Prostate gland (tissue), 2 donors: ENCODE data around the gene KRT14. TPM values are rescaled to one million over a fixed set of nuclear protein-coding genes. Genes with fewer than 3 reads are reported as not detected.

Experiments used
- DNase-seq: peaks from one replicate; pipeline ENCODE4 v3.0.0-alpha.2; 2019; ENCODE audit warnings: low spot score
- H3K27ac ChIP-seq, 2 donors: fragments of 200-600 bp; sonication (generic); 2 replicates each; pipeline ENCODE4 v1.5.1; 2017 to 2019
- H3K27me3 ChIP-seq: fragments of 200-600 bp; sonication (generic); replicated peaks from 2 replicates; pipeline ENCODE4 v1.5.1; 2019; ENCODE audit not compliant: insufficient read depth
- H3K36me3 ChIP-seq, 2 donors: fragments of 200-600 bp; sonication (generic); 1 replicate in 1 of 2; 2 replicates in 1 of 2; pipeline versions ENCODE4 v1.5.1 to v1.8.1; 2017 to 2019
- H3K4me1 ChIP-seq: fragments of 200-600 bp; sonication (generic); replicated peaks from 2 replicates; pipeline ENCODE4 v1.5.1; 2019
- H3K4me3 ChIP-seq, 2 donors: fragments of 200-600 bp; sonication (generic); 2 replicates each; pipeline ENCODE4 v1.5.1; 2017 to 2019
- H3K9me3 ChIP-seq: fragments of 200-600 bp; sonication (generic); 2 replicates; pipeline ENCODE4 v1.5.1; 2017
- POLR2A ChIP-seq: fragments of 450-650 bp; IDR thresholded peaks from one replicate; pipeline ENCODE4 v1.6.1; 2016; ENCODE audit warnings: antibody characterized with exemption, mild to moderate bottlenecking
- POLR2AphosphoS5 ChIP-seq: sonication (generic); formaldehyde crosslinking; IDR thresholded peaks from one replicate; pipeline ENCODE4 v1.6.1; 2017; ENCODE audit warnings: antibody characterized with exemption
- WGBS: methylation state at CpG from one replicate; pipeline ENCODE4 v1.1.5; 2018; 5-methylcytosine and 5-hydroxymethylcytosine counted together
- intact Hi-C: fragments of 100-400 bp; cut with DNase I; formaldehyde crosslinking; loops from one replicate; pipeline ENCODE4 v1.14.2; 2022
- total RNA-seq, 2 donors: library from RNA; depleted of rRNA; stranded (reverse); fragments of >200 nt; gene quantifications; one replicate each; pipeline ENCODE4 v1.1.0, GENCODE V29; 2016
- TF ChIP-seq, protein P1 (sequence below), 4 experiments: fragments of 200-600 bp in 2 of 4; fragments of 450-650 bp in 2 of 4; sonication (generic) in 2 of 4; IDR thresholded peaks; 1 replicate in 3 of 4; 2 replicates in 1 of 4; pipeline ENCODE4 v1.5.1; 2016 to 2019; ENCODE audit warnings: antibody characterized with exemption in 4 of 4, mild to moderate bottlenecking in 2 of 4, moderate library complexity in 2 of 4

Gene KRT14
- total RNA-seq, 2 donors from 2014 or later = 28.1 to 298 TPM

DNA sequence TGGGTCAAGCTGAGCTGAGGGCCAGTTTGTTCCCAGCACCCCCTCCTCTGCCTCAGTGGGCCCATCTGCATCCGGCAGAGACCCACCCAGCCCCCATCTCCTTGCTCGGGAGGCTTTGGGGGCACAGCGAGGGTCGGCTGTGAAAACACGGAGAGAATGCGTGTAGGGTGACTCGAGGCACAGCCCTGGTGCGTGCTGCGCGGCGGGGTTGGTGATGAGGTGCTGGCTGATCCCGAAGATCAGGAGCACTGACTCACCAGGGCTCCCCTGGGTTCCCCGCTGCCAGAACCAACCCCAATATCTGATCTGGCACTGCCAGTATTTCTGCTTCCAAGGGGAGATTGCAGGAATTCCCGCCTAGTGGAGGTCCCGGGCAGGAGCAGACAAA is 45.2 kb upstream of the KRT14 start:
- Histone ChIP-seq H3K27ac (no peak overlapping the region), H3K4me1 (no peaks in the 10 kb centered on the region), H3K9me3 (no peaks in the 10 kb centered on the region), H3K4me3 (no peak overlapping the region), H3K36me3 (no peaks in the 10 kb centered on the region), H3K27me3 (no peaks in the 10 kb centered on the region)
- 56% methylated on average over 13 of the region's 15 CpGs for WGBS
- intact Hi-C loops = no loop called here
- TF ChIP-seq POLR2A (no peak), POLR2AphosphoS5 (no peak)
- TF ChIP-seq, protein P1, sequence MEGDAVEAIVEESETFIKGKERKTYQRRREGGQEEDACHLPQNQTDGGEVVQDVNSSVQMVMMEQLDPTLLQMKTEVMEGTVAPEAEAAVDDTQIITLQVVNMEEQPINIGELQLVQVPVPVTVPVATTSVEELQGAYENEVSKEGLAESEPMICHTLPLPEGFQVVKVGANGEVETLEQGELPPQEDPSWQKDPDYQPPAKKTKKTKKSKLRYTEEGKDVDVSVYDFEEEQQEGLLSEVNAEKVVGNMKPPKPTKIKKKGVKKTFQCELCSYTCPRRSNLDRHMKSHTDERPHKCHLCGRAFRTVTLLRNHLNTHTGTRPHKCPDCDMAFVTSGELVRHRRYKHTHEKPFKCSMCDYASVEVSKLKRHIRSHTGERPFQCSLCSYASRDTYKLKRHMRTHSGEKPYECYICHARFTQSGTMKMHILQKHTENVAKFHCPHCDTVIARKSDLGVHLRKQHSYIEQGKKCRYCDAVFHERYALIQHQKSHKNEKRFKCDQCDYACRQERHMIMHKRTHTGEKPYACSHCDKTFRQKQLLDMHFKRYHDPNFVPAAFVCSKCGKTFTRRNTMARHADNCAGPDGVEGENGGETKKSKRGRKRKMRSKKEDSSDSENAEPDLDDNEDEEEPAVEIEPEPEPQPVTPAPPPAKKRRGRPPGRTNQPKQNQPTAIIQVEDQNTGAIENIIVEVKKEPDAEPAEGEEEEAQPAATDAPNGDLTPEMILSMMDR (IDR thresholded peaks at IDR 0.05) = peak in 1 of 4 experiments; percentile 13
- no peak for DNase-seq

DNA sequence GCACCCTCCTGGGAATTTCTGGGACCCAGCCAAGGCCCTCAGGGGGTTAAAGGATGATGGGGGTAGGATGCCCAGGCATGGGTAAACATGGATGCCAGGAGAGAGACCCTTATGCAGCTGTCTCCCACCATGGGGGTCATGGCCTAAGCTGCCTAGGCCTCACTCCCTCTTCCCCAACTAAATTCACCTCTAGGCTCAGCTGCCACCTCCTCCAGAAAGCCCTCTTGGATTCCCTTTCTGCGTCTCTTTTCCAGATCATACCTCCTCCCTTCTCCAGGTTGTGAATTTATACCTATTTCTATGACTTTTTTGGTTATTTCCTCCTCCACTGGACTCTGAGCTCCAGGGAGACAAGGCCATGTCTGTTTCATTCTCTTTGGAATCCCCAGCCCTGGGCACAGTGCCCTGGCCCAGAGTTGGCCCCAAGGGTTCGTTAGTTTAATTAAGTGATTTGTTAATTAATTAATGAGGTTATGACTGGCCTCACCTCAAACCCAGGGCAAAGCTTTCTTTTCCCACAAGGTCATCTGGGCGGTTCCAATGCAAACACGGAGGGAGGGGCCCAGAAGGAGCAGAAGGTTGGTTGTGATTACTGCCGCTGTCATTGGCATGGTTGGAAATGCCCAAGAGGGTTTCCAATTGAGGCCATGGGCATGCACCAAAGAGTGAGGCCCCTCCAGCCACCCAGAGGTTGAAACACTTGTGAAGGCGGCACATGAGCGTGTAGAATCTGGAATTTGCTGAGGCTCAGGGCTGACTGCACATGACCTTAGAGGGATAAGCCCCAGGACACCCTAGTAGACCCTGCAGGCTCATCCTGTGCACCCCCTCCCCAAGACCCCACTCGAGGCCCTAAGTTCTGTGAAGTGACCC is 44.6 kb upstream of the KRT14 start:
- H3K27ac ChIP-seq = no peak overlapping the region

DNA sequence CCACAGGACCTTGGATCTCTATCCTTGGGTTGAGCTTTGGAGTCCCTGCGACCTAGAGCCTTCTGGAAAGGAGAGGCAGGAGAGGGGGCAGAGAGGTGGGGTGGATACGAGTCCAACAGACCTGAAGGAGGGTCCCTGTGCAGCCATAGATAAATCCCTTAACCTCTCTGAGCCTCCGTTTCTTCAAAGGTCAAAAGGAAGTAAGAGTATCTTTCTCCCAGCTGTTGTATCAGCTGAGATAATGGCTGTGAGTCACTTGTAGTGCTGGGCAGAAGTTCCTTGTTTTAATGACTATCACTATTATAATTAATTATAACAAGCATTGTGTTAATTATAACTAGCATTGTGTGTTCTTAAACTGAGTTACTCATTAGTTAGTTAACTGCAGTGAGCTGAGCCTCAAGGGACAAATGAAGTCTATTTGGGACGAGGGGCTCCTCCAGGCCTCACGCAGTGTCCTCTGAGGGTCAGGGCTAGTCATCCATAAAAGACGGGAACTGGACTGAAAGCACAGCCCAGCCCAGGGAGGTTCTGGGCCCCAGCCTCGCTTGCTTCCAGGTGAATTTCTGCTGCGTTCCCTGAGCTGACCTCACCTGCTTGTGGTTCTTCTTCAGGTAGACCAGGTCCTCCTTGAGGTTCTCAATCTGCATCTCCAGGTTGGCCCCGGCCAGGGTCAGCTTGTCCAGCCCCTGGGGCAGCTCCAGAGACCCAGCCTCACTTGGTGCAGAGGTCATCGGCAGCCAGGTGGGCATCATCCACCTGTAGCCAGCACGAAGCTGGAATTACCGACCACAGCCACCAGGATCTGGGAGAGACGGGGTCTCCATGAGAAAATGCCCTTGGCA is 43.4 kb upstream of the KRT14 start:
- no peaks in the 10 kb centered on the region for H3K4me1 ChIP-seq

More for the DNA sequence above, 44.6 kb upstream of the KRT14 start:
- Histone ChIP-seq H3K27me3 (no peaks in the 10 kb centered on the region), H3K4me3 (no peak overlapping the region), H3K36me3 (no peaks in the 10 kb centered on the region), H3K4me1 (no peaks in the 10 kb centered on the region), H3K9me3 (no peaks in the 10 kb centered on the region)
- 89% methylated on average over 8 of the region's 8 CpGs for WGBS
- no peak for DNase-seq
- intact Hi-C loops = no loop called here
- no peak for TF ChIP-seq POLR2A
- TF ChIP-seq, protein P1 (IDR thresholded peaks at IDR 0.05) = no peak
- no peak for TF ChIP-seq POLR2AphosphoS5

DNA sequence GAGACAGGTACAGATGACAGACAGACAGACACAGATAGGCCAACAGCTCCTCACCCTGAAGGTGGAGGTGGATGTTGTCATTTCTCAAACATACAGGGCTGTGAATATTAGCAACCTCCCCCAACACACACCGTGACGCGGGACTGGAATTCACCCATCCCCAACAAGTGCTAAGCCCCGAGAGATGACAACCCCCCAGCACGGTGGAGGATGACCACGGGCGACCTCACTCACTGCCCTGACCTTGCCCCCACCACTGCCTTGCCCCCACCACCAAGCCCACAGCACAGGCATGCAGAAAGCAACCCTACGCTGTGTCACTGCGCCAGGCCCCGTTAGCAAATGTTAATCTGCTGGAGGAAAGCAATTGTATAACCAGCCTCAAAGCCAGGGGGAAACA is 42.6 kb upstream of the KRT14 start:
- DNase-seq = no peak
- WGBS = 81% methylated on average over 10 of the region's 10 CpGs
- H3K4me3 ChIP-seq = no peak overlapping the region
- no peaks in the 10 kb centered on the region for H3K27me3 ChIP-seq
- H3K36me3 ChIP-seq = no peaks in the 10 kb centered on the region
- TF ChIP-seq, protein P1 (IDR thresholded peaks at IDR 0.05) = no peak
- TF ChIP-seq POLR2A (no peak), POLR2AphosphoS5 (no peak)
- peak overlapping the region in 1 of 2 donors; percentile 8 for H3K27ac ChIP-seq
- intact Hi-C loops = no loop called here
- no peaks in the 10 kb centered on the region for H3K4me1 ChIP-seq
- no peaks in the 10 kb centered on the region for H3K9me3 ChIP-seq

More for the DNA sequence above, 43.4 kb upstream of the KRT14 start:
- no peaks in the 10 kb centered on the region for H3K36me3 ChIP-seq
- H3K9me3 ChIP-seq = no peaks in the 10 kb centered on the region
- no peaks in the 10 kb centered on the region for H3K27me3 ChIP-seq
- 82% methylated on average over 13 of the region's 13 CpGs for WGBS
- DNase-seq = no peak
- H3K4me3 ChIP-seq = no peak overlapping the region
- no peak for TF ChIP-seq POLR2AphosphoS5
- TF ChIP-seq, protein P1 (IDR thresholded peaks at IDR 0.05) = no peak
- intact Hi-C loops = no loop called here
- peak overlapping the region in 1 of 2 donors; percentile 8 for H3K27ac ChIP-seq
